ENCODE results near the gene FRG2C. TPM values are rescaled to one million over a fixed set of nuclear protein-coding genes. Genes with fewer than 3 reads are reported as not detected.

FRG2C gene
- not detected in 2 replicates for total RNA-seq

GRCh38 chr3:75664028-75664427, at the start of gene FRG2C:
FRG2C (plus strand) TSS chr3:75664328; CDS start chr3:75664380, 52 bp downstream.

Other genes with a start within 250 kb of the FRG2C start
- 5.0 and 15.1 TPM in 2 replicates for gene ZNF717, start 121.2 kb downstream of the FRG2C start, total RNA-seq